Activated CD8-positive, alpha-beta memory T cell treated with anti-CD3 and anti-CD28 coated beads, Interleukin-2, amount 50 U/mL, for 24 hours (primary cell): Measurements from ENCODE around the gene MRC2.
"Not testable (repeated sequence)": the region's sequence is repeated elsewhere in the genome, so short reads cannot be mapped to it uniquely, and the experiment has no call there.

ENCODE experiments used
- DNase-seq: peaks from one replicate; pipeline ENCODE4 v3.0.0-alpha.2; 2020; ENCODE audit errors: extremely low read depth

Gene MRC2

GRCh38 chr17:62627219-62627903 lies at the start of gene MRC2:
MRC2 (plus strand) TSS chr17:62627670; CDS start chr17:62627803, 133 bp downstream.
- no peak for DNase-seq

- DNase-seq = no peak
Observed at GRCh38 chr17:62578757-62579487, 48.5 kb upstream of the MRC2 start.

GRCh38 chr17:62580947-62581346 lies 46.5 kb upstream of the MRC2 start:
- no peak for DNase-seq

- no peak for DNase-seq
Observed at GRCh38 chr17:62581764-62582163, 45.7 kb upstream of the MRC2 start.

GRCh38 chr17:62587554-62587953 lies 39.9 kb upstream of the MRC2 start:
- no peak for DNase-seq

- no peak for DNase-seq
Observed at GRCh38 chr17:62588109-62588508, 39.4 kb upstream of the MRC2 start.

- DNase-seq = no peak
Observed at GRCh38 chr17:62591333-62591732, 36.1 kb upstream of the MRC2 start.

- not testable (repeated sequence) for DNase-seq
Observed at GRCh38 chr17:62591822-62592221, 35.6 kb upstream of the MRC2 start.

- no peak for DNase-seq
Observed at GRCh38 chr17:62592341-62593099, 35.0 kb upstream of the MRC2 start.

GRCh38 chr17:62595484-62595883 lies 32.0 kb upstream of the MRC2 start:
- no peak for DNase-seq

- DNase-seq = no peak
Observed at GRCh38 chr17:62596662-62597061, 30.8 kb upstream of the MRC2 start.

- no peak for DNase-seq
Observed at GRCh38 chr17:62597150-62597549, 30.3 kb upstream of the MRC2 start.

GRCh38 chr17:62597920-62598319 lies 29.6 kb upstream of the MRC2 start:
- DNase-seq = no peak

GRCh38 chr17:62599964-62600657 lies 27.4 kb upstream of the MRC2 start:
- no peak for DNase-seq

- DNase-seq = no peak
Observed at GRCh38 chr17:62600805-62601204, 26.7 kb upstream of the MRC2 start.

GRCh38 chr17:62601471-62601870 lies 26.0 kb upstream of the MRC2 start:
- no peak for DNase-seq

GRCh38 chr17:62603783-62604182 lies 23.7 kb upstream of the MRC2 start:
- DNase-seq = not testable (repeated sequence)

- no peak for DNase-seq
Observed at GRCh38 chr17:62605588-62605987, 21.9 kb upstream of the MRC2 start.

- no peak for DNase-seq
Observed at GRCh38 chr17:62611292-62611691, 16.2 kb upstream of the MRC2 start.

GRCh38 chr17:62611728-62612127 lies 15.7 kb upstream of the MRC2 start:
- DNase-seq = no peak

GRCh38 chr17:62612289-62612688 lies 15.2 kb upstream of the MRC2 start:
- DNase-seq = not testable (repeated sequence)

- DNase-seq = not testable (repeated sequence)
Observed at GRCh38 chr17:62613095-62613494, 14.4 kb upstream of the MRC2 start.
